ENCODE measurements around the gene ATP8A2. TPM values are rescaled to one million over a fixed set of nuclear protein-coding genes. Genes with fewer than 3 reads are reported as not detected.

ATP8A2 gene
- total RNA-seq, 2 donors from 2014 or later, result 0.23 to 6.1 TPM

DNA sequence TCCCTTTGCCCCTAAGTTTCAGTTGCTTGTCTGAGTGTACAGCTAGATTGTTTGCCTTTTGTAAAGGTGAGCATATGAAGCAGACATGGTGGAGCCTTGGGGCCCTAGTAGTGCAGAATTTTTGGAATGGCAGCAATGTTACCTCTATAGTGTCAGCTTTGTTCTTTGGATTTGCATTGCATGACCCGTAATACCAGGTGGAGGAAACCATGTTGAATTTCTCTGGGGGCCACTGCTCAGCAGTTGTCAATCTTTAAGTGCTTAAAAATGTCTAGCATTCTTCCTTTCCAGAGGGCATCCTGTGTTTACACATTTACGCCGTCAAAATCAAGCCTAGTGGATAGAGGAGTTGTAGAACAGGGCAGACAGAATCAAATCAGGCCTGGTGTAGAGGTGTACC lies 303.3 kb downstream of the ATP8A2 start:
- intact Hi-C loops (cut with DNase I), result no loop called here
- Histone ChIP-seq H3K9me3 (no peaks in the 10 kb centered on the region), H3K27ac (no peak overlapping the region), H3K4me3 (no peak overlapping the region), H3K27me3 (replicated peaks; ENCODE audit: insufficient read depth) (no peaks in the 10 kb centered on the region), H3K4me1 (replicated peaks) (peaks cover 2% of the 10 kb centered on the region), H3K36me3 (no peaks in the 10 kb centered on the region)
- no peak for TF ChIP-seq CTCF (IDR thresholded peaks at IDR 0.05)
- no peak for TF ChIP-seq POLR2AphosphoS5 (IDR thresholded peaks at IDR 0.05)
- TF ChIP-seq POLR2A (IDR thresholded peaks at IDR 0.05), result no peak
- DNase-seq (ENCODE audit: low spot score), result no peak
- WGBS, result 78% methylated on average over 3 of the region's 3 CpGs

DNA sequence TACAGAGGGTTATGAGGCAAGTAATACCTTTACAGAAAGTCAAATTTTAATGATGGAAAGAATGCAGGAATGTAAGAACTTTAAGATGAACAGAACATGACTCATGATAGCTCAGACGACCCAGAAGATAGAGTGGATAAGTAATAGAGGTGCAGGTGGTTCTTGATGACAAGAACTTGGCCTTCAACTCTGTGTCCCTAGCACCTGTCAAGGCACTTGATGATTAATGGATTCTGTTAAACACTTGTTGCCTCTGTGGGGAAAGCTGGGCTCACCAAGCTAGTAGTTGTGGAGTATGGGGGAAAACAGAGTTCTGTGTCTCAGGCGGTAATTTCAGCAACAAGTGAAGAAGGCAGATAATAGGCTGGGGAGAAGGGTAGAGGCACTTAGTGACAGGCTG lies 306.2 kb downstream of the ATP8A2 start:
- TF ChIP-seq POLR2AphosphoS5 (IDR thresholded peaks at IDR 0.05), result no peak
- no peak for TF ChIP-seq CTCF (IDR thresholded peaks at IDR 0.05)
- no peak for TF ChIP-seq POLR2A (IDR thresholded peaks at IDR 0.05)
- DNase-seq (ENCODE audit: low spot score), result no peak
- Histone ChIP-seq H3K36me3 (no peaks in the 10 kb centered on the region), H3K27ac (no peak overlapping the region), H3K27me3 (replicated peaks; ENCODE audit: insufficient read depth) (no peaks in the 10 kb centered on the region), H3K4me3 (no peak overlapping the region), H3K9me3 (no peaks in the 10 kb centered on the region), H3K4me1 (replicated peaks) (peaks cover 2% of the 10 kb centered on the region)
- intact Hi-C loops (cut with DNase I), result no loop called here
- 63% methylated on average over 2 of the region's 2 CpGs for WGBS

DNA sequence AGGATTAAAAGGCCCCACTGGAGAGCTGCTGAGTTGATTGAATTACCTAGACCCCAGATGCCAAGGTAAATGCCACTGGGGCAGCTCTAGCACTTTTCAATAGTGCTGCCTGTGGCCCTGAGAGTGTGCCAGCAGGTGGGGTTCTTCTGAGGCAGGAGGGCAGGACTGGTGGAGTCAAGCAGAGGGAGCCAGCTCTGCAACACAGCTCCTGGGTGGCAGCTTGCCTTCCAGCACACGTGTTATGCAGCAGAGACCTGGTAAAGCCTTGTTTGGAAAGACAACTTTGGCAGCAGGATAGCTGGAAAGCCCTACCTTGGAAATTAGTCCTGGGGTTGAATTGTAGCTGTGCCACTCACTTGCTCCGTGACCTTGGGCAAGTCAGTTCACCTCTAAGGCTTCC lies 306.6 kb downstream of the ATP8A2 start:
- Histone ChIP-seq H3K4me1 (replicated peaks) (peaks cover 2% of the 10 kb centered on the region), H3K27me3 (replicated peaks; ENCODE audit: insufficient read depth) (no peaks in the 10 kb centered on the region), H3K36me3 (no peaks in the 10 kb centered on the region), H3K9me3 (no peaks in the 10 kb centered on the region), H3K27ac (no peak overlapping the region), H3K4me3 (no peak overlapping the region)
- 59% methylated on average over 2 of the region's 2 CpGs for WGBS
- intact Hi-C loops (cut with DNase I), result no loop called here
- TF ChIP-seq CTCF (IDR thresholded peaks at IDR 0.05) (peak in 1 of 4 experiments; percentile 18), POLR2AphosphoS5 (IDR thresholded peaks at IDR 0.05) (no peak)
- peak; percentile 34 for DNase-seq (ENCODE audit: low spot score)

DNA sequence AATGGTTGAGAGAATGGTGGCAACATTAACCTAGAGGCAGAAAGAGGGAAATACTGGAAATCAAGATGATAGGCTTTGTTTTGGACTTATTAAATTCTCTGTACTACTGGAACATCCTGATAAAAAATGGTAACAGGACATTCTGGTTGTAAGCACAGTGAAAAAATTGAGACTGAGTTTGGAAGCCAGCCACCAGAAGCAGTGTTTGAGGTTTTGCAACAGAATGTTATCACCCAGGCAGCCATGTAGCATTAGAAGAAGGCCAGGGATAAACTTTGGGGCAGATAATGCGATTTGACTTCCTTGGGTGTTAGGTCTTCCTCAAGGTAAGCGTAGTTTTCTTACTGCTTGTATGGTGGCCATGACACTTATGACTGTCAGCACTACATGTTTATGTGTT lies 307.4 kb downstream of the ATP8A2 start:
- WGBS, result 70% methylated on average over 2 of the region's 2 CpGs
- TF ChIP-seq POLR2AphosphoS5 (IDR thresholded peaks at IDR 0.05) (peak; percentile 28), CTCF (IDR thresholded peaks at IDR 0.05) (no peak), POLR2A (IDR thresholded peaks at IDR 0.05) (no peak)
- H3K36me3 ChIP-seq, result no peaks in the 10 kb centered on the region
- H3K4me3 ChIP-seq, result no peak overlapping the region
- peaks cover 2% of the 10 kb centered on the region for H3K4me1 ChIP-seq (replicated peaks)
- H3K9me3 ChIP-seq, result no peaks in the 10 kb centered on the region
- H3K27me3 ChIP-seq (replicated peaks; ENCODE audit: insufficient read depth), result no peaks in the 10 kb centered on the region
- intact Hi-C loops (cut with DNase I), result no loop called here
- DNase-seq (ENCODE audit: low spot score), result peak; percentile 46
- H3K27ac ChIP-seq, result no peak overlapping the region

DNA sequence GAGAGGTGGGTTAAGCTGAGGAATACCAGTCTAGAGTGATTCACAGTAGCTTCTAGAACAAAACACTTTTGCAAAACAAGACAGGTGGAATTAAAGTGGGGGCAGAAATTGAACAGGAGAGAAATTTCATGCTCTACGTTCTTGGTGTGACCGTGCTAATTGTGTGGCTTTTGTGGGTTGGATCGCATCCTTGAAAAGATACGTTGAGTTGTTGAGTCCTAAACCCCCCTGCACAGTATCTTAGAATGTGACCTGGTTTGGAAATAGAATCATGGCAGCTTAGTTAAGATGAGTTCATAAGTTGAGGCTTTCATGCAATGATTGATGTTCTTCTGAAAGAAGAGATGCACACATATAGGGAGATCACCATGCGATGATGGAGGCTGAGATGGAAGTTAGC lies 308.2 kb downstream of the ATP8A2 start:
- Histone ChIP-seq H3K36me3 (no peaks in the 10 kb centered on the region), H3K4me3 (no peak overlapping the region), H3K4me1 (replicated peaks) (peaks cover 2% of the 10 kb centered on the region), H3K27me3 (replicated peaks; ENCODE audit: insufficient read depth) (no peaks in the 10 kb centered on the region), H3K27ac (no peak overlapping the region), H3K9me3 (no peaks in the 10 kb centered on the region)
- intact Hi-C loops (cut with DNase I), result no loop called here
- no peak for TF ChIP-seq POLR2AphosphoS5 (IDR thresholded peaks at IDR 0.05)
- no peak for TF ChIP-seq POLR2A (IDR thresholded peaks at IDR 0.05)
- WGBS, result 86% methylated on average over 5 of the region's 5 CpGs
- DNase-seq (ENCODE audit: low spot score), result no peak
